PFSK-1 (cell line): ENCODE measurements around the gene ATP8B2.

ENCODE experiments used
- FOXP2 ChIP-seq: optimal IDR thresholded peaks from 2 replicates; pipeline ENCODE3; 2011; ENCODE audit warnings: borderline replicate concordance, control low read depth, inconsistent platforms; ENCODE audit not compliant: insufficient read depth; ENCODE audit errors: extremely low read length, extremely low read depth
- POLR2AphosphoS5 ChIP-seq: IDR thresholded peaks from 2 replicates; pipeline ENCODE4 v1.6.1; 2012; ENCODE audit warnings: low read depth, mild to moderate bottlenecking, control low read depth, low read length, moderate library complexity
- SIN3A ChIP-seq: IDR thresholded peaks from 2 replicates; pipeline ENCODE4 v1.6.1; 2012; ENCODE audit warnings: mild to moderate bottlenecking, low read length, moderate library complexity, borderline replicate concordance; ENCODE audit not compliant: insufficient read depth
- TAF1 ChIP-seq: IDR thresholded peaks from 2 replicates; pipeline ENCODE4 v1.6.1; 2012; ENCODE audit warnings: low read length, control low read depth, borderline replicate concordance; ENCODE audit not compliant: insufficient read depth
- TF ChIP-seq, protein P1 (sequence below), 2 experiments: IDR thresholded peaks; 2 replicates each; pipeline versions ENCODE4 v1.6.1 to v1.8.0; 2011 to 2012; ENCODE audit warnings: low read depth in 2 of 2, low read length in 2 of 2, control low read depth in 1 of 2, inconsistent platforms in 1 of 2, mild to moderate bottlenecking in 1 of 2, moderate library complexity in 1 of 2; ENCODE audit not compliant: insufficient read depth in 1 of 2

DNA sequence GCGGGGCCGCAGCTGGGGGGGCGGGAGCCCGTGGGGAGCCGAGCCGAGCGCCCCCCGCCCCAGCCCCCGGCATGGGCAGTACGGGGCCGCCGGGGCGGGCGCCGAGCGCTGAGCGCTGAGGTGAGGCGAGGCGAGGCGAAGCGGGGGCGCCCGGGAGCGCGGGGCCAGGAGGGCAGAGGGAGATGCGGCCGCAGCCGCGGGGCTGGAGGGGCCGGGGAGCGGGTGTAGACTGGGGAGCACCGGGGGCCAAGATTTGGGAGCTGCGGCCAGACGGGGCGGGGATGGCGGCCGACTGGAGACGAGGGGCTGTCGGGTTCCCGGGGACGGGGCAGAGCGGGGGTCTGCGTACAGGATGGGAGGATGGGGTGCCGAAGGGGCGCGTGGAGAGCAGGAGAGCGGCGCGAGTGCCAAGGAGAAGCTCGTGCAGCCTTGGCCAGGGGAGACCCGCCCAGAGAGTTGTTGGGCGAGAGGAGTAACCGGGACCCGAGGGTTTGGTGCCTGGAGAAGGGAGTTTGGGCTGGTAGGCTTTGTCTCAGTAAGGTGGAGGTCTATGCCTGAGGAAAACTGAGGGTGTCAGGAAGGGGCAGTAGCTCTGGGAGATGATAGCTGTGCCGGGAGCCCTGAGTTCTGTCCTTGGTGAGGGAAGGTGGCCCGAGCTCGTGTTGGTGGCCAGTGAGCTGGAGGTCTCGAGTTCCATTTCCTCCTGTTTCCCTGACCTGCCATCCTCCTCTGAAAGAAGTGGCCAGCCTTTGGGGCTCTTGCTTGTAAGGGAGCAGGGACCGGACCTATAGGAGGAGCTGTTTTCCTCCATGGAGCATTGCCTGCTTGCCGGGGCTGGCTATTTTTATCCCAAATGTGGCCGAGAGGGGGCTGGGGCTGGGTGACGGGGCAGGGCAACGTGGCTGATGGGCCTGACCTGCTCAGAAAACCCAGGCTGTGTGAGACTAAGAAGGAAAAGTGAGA is 539 bp downstream of the ATP8B2 start:
- TF ChIP-seq POLR2AphosphoS5: no peak; the same call in 1 of the 2 replicates
- peak; percentile 63; the same call in 1 of the 2 replicates for TF ChIP-seq TAF1
- TF ChIP-seq FOXP2: peak; percentile 43
- TF ChIP-seq SIN3A: peak; percentile 34; the same call in 1 of the 2 replicates
- TF ChIP-seq, protein P1, sequence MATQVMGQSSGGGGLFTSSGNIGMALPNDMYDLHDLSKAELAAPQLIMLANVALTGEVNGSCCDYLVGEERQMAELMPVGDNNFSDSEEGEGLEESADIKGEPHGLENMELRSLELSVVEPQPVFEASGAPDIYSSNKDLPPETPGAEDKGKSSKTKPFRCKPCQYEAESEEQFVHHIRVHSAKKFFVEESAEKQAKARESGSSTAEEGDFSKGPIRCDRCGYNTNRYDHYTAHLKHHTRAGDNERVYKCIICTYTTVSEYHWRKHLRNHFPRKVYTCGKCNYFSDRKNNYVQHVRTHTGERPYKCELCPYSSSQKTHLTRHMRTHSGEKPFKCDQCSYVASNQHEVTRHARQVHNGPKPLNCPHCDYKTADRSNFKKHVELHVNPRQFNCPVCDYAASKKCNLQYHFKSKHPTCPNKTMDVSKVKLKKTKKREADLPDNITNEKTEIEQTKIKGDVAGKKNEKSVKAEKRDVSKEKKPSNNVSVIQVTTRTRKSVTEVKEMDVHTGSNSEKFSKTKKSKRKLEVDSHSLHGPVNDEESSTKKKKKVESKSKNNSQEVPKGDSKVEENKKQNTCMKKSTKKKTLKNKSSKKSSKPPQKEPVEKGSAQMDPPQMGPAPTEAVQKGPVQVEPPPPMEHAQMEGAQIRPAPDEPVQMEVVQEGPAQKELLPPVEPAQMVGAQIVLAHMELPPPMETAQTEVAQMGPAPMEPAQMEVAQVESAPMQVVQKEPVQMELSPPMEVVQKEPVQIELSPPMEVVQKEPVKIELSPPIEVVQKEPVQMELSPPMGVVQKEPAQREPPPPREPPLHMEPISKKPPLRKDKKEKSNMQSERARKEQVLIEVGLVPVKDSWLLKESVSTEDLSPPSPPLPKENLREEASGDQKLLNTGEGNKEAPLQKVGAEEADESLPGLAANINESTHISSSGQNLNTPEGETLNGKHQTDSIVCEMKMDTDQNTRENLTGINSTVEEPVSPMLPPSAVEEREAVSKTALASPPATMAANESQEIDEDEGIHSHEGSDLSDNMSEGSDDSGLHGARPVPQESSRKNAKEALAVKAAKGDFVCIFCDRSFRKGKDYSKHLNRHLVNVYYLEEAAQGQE (IDR thresholded peaks at IDR 0.05; ENCODE audit: insufficient read depth in 1 of 2, low read depth in 2 of 2, low read length in 2 of 2): no peak
